H1 (cell line): ENCODE measurements around the gene CLDN15. TPM values are rescaled to one million over a fixed set of nuclear protein-coding genes. Genes with fewer than 3 reads are reported as not detected.

Experiments
- CTCF ChIA-PET: fragments of 300-600 bp; sonication (Branson Sonifier 250); formaldehyde crosslinking; loops from one replicate; lab custom pipeline; 2021; ENCODE audit not compliant: partially characterized antibody; lab: Charles Lee
- POLR2A ChIA-PET: fragments of 300-600 bp; sonication (Branson Sonifier 250); formaldehyde crosslinking; loops from one replicate; lab custom pipeline; 2021; ENCODE audit warnings: inconsistent platforms; ENCODE audit not compliant: partially characterized antibody; lab: Charles Lee
- DNase-seq, 2 experiments: peaks; one replicate each; pipeline versions ENCODE4 v3.0.0 to v3.0.0-alpha.2; 2010 to 2022; ENCODE audit warnings: low spot score in 2 of 2, low read depth in 1 of 2, mixed read lengths in 1 of 2
- FAIRE-seq: peaks from 2 replicates; lab custom pipeline; 2011; peaks lifted over from hg19 to GRCh38; lab: Jason Lieb, UNC
- H2AFZ ChIP-seq: 2 replicates; pipeline ENCODE4 v1.8.1; 2012; ENCODE audit warnings: low read length, inconsistent platforms
- H2AK5ac ChIP-seq: 2 replicates; pipeline ENCODE4 v1.6.1; 2013; ENCODE audit warnings: low read depth, low read length
- H2BK120ac ChIP-seq: replicated peaks from 2 replicates; pipeline ENCODE3; 2013; ENCODE audit warnings: low read depth, low read length, inconsistent platforms
- H2BK12ac ChIP-seq: 2 replicates; pipeline ENCODE4 v1.6.1; 2013; ENCODE audit warnings: low read depth, low read length
- H2BK15ac ChIP-seq: 2 replicates; pipeline ENCODE4 v1.6.1; 2013; ENCODE audit warnings: low read length
- H2BK20ac ChIP-seq: 2 replicates; pipeline ENCODE4 v1.6.1; 2013; ENCODE audit warnings: low read length
- H2BK5ac ChIP-seq: 2 replicates; pipeline ENCODE4 v1.6.1; 2013; ENCODE audit warnings: low read depth, low read length
- H3K14ac ChIP-seq: 2 replicates; pipeline ENCODE4 v1.6.1; 2013; ENCODE audit warnings: inconsistent platforms; ENCODE audit not compliant: insufficient read length
- H3K18ac ChIP-seq: 2 replicates; pipeline ENCODE4 v1.6.1; 2013; ENCODE audit warnings: low read length; ENCODE audit errors: extremely low read depth
- H3K23ac ChIP-seq: 2 replicates; pipeline ENCODE4 v1.6.1; 2013; ENCODE audit warnings: inconsistent platforms; ENCODE audit not compliant: insufficient read length
- H3K23me2 ChIP-seq: 2 replicates; pipeline ENCODE4 v1.6.1; 2013; ENCODE audit warnings: low read depth, low read length
- H3K27ac ChIP-seq: 2 replicates; pipeline ENCODE4 v1.6.1; 2011; ENCODE audit warnings: low read depth, low read length, inconsistent platforms
- H3K27me3 ChIP-seq, 4 experiments: replicated peaks in 1 of 4; 1 replicate in 1 of 4; 2 replicates in 3 of 4; pipeline versions ENCODE4 v1.6.1 to v1.8.1; 2011 to 2013; ENCODE audit warnings: low read length in 3 of 4, mild to moderate bottlenecking in 3 of 4, inconsistent platforms in 2 of 4, mixed read lengths in 2 of 4, moderate library complexity in 1 of 4; ENCODE audit not compliant: control insufficient read depth in 3 of 4, insufficient read depth in 3 of 4; ENCODE audit errors: extremely low read depth in 1 of 4
- H3K36me3 ChIP-seq, 4 experiments: 2 replicates each; pipeline versions ENCODE4 v1.6.1 to v1.8.1; 2011 to 2013; ENCODE audit warnings: mild to moderate bottlenecking in 4 of 4, low read length in 3 of 4, moderate library complexity in 2 of 4, control low read depth in 1 of 4, inconsistent platforms in 1 of 4; ENCODE audit not compliant: insufficient read depth in 4 of 4, control insufficient read depth in 2 of 4
- H3K4ac ChIP-seq: replicated peaks from 2 replicates; pipeline ENCODE3; 2013; ENCODE audit warnings: low read length, low read depth, mixed read lengths, inconsistent platforms; ENCODE audit not compliant: insufficient read length
- H3K4me1 ChIP-seq, 4 experiments: replicated peaks in 1 of 4; 1 replicate in 1 of 4; 2 replicates in 3 of 4; pipeline versions ENCODE4 v1.6.1 to v1.8.1; 2011 to 2013; ENCODE audit warnings: low read length in 3 of 4, inconsistent platforms in 2 of 4, mixed read lengths in 1 of 4; ENCODE audit not compliant: insufficient read depth in 4 of 4, control insufficient read depth in 3 of 4
- H3K4me2 ChIP-seq, 2 experiments: 2 replicates each; pipeline versions ENCODE4 v1.6.1 to v1.8.1; 2011 to 2013; ENCODE audit warnings: low read depth in 2 of 2, low read length in 2 of 2, control low read depth in 1 of 2, inconsistent platforms in 1 of 2, mild to moderate bottlenecking in 1 of 2; ENCODE audit not compliant: insufficient read depth in 1 of 2
- H3K4me3 ChIP-seq, 4 experiments: fragments of 200-600, 300-600 bp in 1 of 4; sonication (generic), shearing (Covaris generic), sonication (Bioruptor Twin) in 1 of 4; 2 replicates each; pipeline versions ENCODE4 v1.5.1 to v1.8.1; 2011 to 2016; ENCODE audit warnings: low read length in 4 of 4, low read depth in 3 of 4, control low read depth in 2 of 4, inconsistent platforms in 2 of 4, mild to moderate bottlenecking in 2 of 4, mixed read lengths in 1 of 4, moderate library complexity in 1 of 4; ENCODE audit not compliant: insufficient read depth in 2 of 4; ENCODE audit errors: extremely low read depth in 1 of 4
- H3K56ac ChIP-seq: replicated peaks from 2 replicates; pipeline ENCODE3; 2013; ENCODE audit warnings: low read depth, mild to moderate bottlenecking, mixed read lengths, low read length, inconsistent platforms; ENCODE audit not compliant: insufficient read length
- H3K79me1 ChIP-seq: 2 replicates; pipeline ENCODE4 v1.6.1; 2013; ENCODE audit warnings: low read depth, low read length, control low read depth
- H3K79me2 ChIP-seq, 2 experiments: 2 replicates each; pipeline versions ENCODE4 v1.6.1 to v1.8.1; 2012 to 2013; ENCODE audit warnings: low read length in 2 of 2, mild to moderate bottlenecking in 2 of 2, inconsistent platforms in 1 of 2; ENCODE audit not compliant: insufficient read depth in 2 of 2, control insufficient read depth in 1 of 2
- H3K9ac ChIP-seq, 4 experiments: replicated peaks in 1 of 4; 1 replicate in 1 of 4; 2 replicates in 3 of 4; pipeline versions ENCODE4 v1.6.1 to v1.8.1; 2011 to 2013; ENCODE audit warnings: low read depth in 3 of 4, low read length in 3 of 4, control low read depth in 2 of 4, mild to moderate bottlenecking in 2 of 4, moderate library complexity in 2 of 4, inconsistent platforms in 1 of 4; ENCODE audit errors: extremely low read depth in 1 of 4
- H3K9me3 ChIP-seq, 2 experiments: 2 replicates each; pipeline versions ENCODE4 v1.6.1 to v1.8.1; 2012 to 2013; ENCODE audit warnings: mild to moderate bottlenecking in 2 of 2, moderate library complexity in 2 of 2, control low read depth in 1 of 2, inconsistent platforms in 1 of 2, low read depth in 1 of 2, low read length in 1 of 2, mixed read lengths in 1 of 2; ENCODE audit not compliant: insufficient read depth in 2 of 2
- H4K20me1 ChIP-seq, 2 experiments: replicated peaks in 1 of 2; 2 replicates each; pipeline versions ENCODE3 to v1.8.1; 2011 to 2013; ENCODE audit warnings: inconsistent platforms in 2 of 2, low read length in 2 of 2, mild to moderate bottlenecking in 1 of 2; ENCODE audit not compliant: insufficient read depth in 2 of 2, control insufficient read depth in 1 of 2
- H4K5ac ChIP-seq: 2 replicates; pipeline ENCODE4 v1.6.1; 2013; ENCODE audit warnings: low read length, low read depth, mixed read lengths, inconsistent platforms; ENCODE audit not compliant: insufficient read length
- H4K8ac ChIP-seq: 2 replicates; pipeline ENCODE4 v1.8.0; 2013; ENCODE audit warnings: mild to moderate bottlenecking, moderate library complexity, low read length, inconsistent platforms; ENCODE audit not compliant: insufficient read depth; ENCODE audit errors: extremely low read depth
- H4K91ac ChIP-seq: replicated peaks from 2 replicates; pipeline ENCODE3; 2013; ENCODE audit warnings: low read length, mixed read lengths, inconsistent platforms; ENCODE audit not compliant: insufficient read length
- BCL11A ChIP-seq, 2 experiments: IDR thresholded peaks; one replicate each; pipeline ENCODE4 v1.6.1; 2011; ENCODE audit warnings: low read depth in 2 of 2, low read length in 2 of 2, mild to moderate bottlenecking in 2 of 2
- BRCA1 ChIP-seq: IDR thresholded peaks from 2 replicates; pipeline ENCODE4 v1.6.1; 2012; ENCODE audit warnings: low read depth, low read length, improper control_type of control experiment
- CBX5 ChIP-seq: fragments of 300-800, 300-1000 bp; sonication (generic); IDR thresholded peaks from 2 replicates; pipeline ENCODE4 v1.7.1; 2016; ENCODE audit warnings: antibody characterized with exemption, low read length, low read depth
- CEBPB ChIP-seq: IDR thresholded peaks from 2 replicates; pipeline ENCODE4 v1.6.1; 2012; ENCODE audit warnings: low read depth, low read length
- NRF1 ChIP-seq: IDR thresholded peaks from 2 replicates; pipeline ENCODE4 v1.6.1; 2011; ENCODE audit warnings: mild to moderate bottlenecking, low read depth, low read length, improper control_type of control experiment
- SAP30 ChIP-seq: fragments of 300-600 bp; sonication (generic); IDR thresholded peaks from 2 replicates; pipeline ENCODE4 v1.7.1; 2012; ENCODE audit warnings: low read length, moderate library complexity, mild to moderate bottlenecking, inconsistent platforms; ENCODE audit not compliant: insufficient read depth, insufficient replicate concordance
- WGBS, 2 experiments: shearing (Covaris generic) in 1 of 2; methylation state at CpG; one replicate each; pipeline versions ENCODE4 v1.1.6 to v1.1.7; 2013 to 2015; ENCODE audit warnings: low lambda C conversion rate in 2 of 2, mixed read lengths in 2 of 2, inconsistent platforms in 1 of 2, low coverage in 1 of 2, missing lambda C conversion rate in 1 of 2; ENCODE audit not compliant: insufficient replicate concordance in 2 of 2, insufficient coverage in 1 of 2, insufficient read length in 1 of 2; ENCODE audit errors: extremely low coverage in 1 of 2, missing lambda C conversion rate in 1 of 2; 5-methylcytosine and 5-hydroxymethylcytosine counted together
- polyA plus RNA-seq, 7 experiments: library from polyadenylated mRNA; depleted of rRNA in 3 of 7; stranded (reverse) in 5 of 7; unstranded in 2 of 7; fragments of >200 nt in 5 of 7; fragments of 200-250 nt in 2 of 7; gene quantifications; 1 replicate in 5 of 7; 2 replicates in 1 of 7; 4 replicates in 1 of 7; pipeline versions ENCODE4 v1.2.1 to v1.2.3, GENCODE V29; 2011 to 2013; ENCODE audit warnings: missing spikeins in 2 of 7, mixed read lengths in 2 of 7
- total RNA-seq: library from RNA; stranded (reverse); fragmentation: NEBNext Ultra II Directional; extraction: Animal tissue kit (Norgen Biotek cat#: 25700); gene quantifications from 2 replicates; pipeline ENCODE4 v1.2.1, GENCODE V29; 2021
- TF ChIP-seq, protein P1 (sequence below): IDR thresholded peaks from 2 replicates; pipeline ENCODE4 v1.6.1; 2012; ENCODE audit warnings: low read length, inconsistent platforms
- TF ChIP-seq, protein P2 (sequence below): IDR thresholded peaks from 2 replicates; pipeline ENCODE4 v1.6.1; 2012; ENCODE audit warnings: inconsistent platforms
- TF ChIP-seq, protein P3 (sequence below), 3 experiments: IDR thresholded peaks; 1 replicate in 2 of 3; 2 replicates in 1 of 3; pipeline versions ENCODE4 v1.5.1 to v1.6.1; 2011; ENCODE audit warnings: low read length in 3 of 3, mild to moderate bottlenecking in 3 of 3, inconsistent platforms in 2 of 3, low read depth in 1 of 3, moderate library complexity in 1 of 3; ENCODE audit not compliant: insufficient read depth in 1 of 3; ENCODE audit errors: control extremely low read depth in 1 of 3

The CLDN15 gene
- total and polyA plus RNA-seq, 2 of the 8 experiments (the other 6 are each of a cell fraction or from before 2014, with no cell fraction given): 5.5 to 7.6 TPM

GRCh38 chr7:101271021-101271420, 33.4 kb upstream of the CLDN15 start:
- CTCF ChIA-PET: interaction anchor here (0.6 to 1.4 kb wide), 3 partner anchors 12 to 212 kb away, joined by 4 to 5 read pairs (median 4); partner anchors contain the start of gene FIS1
- WGBS, 2 experiments: 97% methylated on average over 4 of the region's 5 CpGs; no CpG with 5 or more reads in 1 of the 2 experiments
- no peak for TF ChIP-seq NRF1
- TF ChIP-seq, protein P1, sequence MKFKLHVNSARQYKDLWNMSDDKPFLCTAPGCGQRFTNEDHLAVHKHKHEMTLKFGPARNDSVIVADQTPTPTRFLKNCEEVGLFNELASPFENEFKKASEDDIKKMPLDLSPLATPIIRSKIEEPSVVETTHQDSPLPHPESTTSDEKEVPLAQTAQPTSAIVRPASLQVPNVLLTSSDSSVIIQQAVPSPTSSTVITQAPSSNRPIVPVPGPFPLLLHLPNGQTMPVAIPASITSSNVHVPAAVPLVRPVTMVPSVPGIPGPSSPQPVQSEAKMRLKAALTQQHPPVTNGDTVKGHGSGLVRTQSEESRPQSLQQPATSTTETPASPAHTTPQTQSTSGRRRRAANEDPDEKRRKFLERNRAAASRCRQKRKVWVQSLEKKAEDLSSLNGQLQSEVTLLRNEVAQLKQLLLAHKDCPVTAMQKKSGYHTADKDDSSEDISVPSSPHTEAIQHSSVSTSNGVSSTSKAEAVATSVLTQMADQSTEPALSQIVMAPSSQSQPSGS: no peak
- TF ChIP-seq CBX5: no peak
- no peak for TF ChIP-seq SAP30
- TF ChIP-seq, protein P2, sequence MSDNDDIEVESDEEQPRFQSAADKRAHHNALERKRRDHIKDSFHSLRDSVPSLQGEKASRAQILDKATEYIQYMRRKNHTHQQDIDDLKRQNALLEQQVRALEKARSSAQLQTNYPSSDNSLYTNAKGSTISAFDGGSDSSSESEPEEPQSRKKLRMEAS: no peak
- no peak for TF ChIP-seq BCL11A (IDR thresholded peaks at IDR 0.05; ENCODE audit: low read depth in 2 of 2, low read length in 2 of 2)
- no peak for TF ChIP-seq CEBPB
- TF ChIP-seq, protein P3, sequence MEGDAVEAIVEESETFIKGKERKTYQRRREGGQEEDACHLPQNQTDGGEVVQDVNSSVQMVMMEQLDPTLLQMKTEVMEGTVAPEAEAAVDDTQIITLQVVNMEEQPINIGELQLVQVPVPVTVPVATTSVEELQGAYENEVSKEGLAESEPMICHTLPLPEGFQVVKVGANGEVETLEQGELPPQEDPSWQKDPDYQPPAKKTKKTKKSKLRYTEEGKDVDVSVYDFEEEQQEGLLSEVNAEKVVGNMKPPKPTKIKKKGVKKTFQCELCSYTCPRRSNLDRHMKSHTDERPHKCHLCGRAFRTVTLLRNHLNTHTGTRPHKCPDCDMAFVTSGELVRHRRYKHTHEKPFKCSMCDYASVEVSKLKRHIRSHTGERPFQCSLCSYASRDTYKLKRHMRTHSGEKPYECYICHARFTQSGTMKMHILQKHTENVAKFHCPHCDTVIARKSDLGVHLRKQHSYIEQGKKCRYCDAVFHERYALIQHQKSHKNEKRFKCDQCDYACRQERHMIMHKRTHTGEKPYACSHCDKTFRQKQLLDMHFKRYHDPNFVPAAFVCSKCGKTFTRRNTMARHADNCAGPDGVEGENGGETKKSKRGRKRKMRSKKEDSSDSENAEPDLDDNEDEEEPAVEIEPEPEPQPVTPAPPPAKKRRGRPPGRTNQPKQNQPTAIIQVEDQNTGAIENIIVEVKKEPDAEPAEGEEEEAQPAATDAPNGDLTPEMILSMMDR (IDR thresholded peaks at IDR 0.05; ENCODE audit: control extremely low read depth in 1 of 3, insufficient read depth in 1 of 3, low read depth in 1 of 3, low read length in 3 of 3): no peak
- TF ChIP-seq BRCA1: no peak

More at GRCh38 chr7:101271021-101271420, 33.4 kb upstream of the CLDN15 start:
- Histone ChIP-seq H4K5ac (no peak overlapping the region), H3K9ac (no peak overlapping the region), H3K56ac (no peak overlapping the region), H2BK20ac (no peak overlapping the region), H3K36me3 (peaks cover 0 to 5% (median 0%) of the 10 kb centered on the region in 4 experiments; a peak in 2 of 8 replicates), H3K23me2 (no peaks in the 10 kb centered on the region; the same call in 1 of the 2 replicates), H3K18ac (no peak overlapping the region), H2BK5ac (no peak overlapping the region), H3K4ac (no peak overlapping the region), H4K91ac (no peak overlapping the region), H2BK120ac (no peak overlapping the region), H3K27me3 (no peaks in the 10 kb centered on the region), H2BK12ac (no peak overlapping the region), H3K4me2 (no peak overlapping the region), H3K4me1 (peaks cover 0 to 10% (median 6%) of the 10 kb centered on the region in 4 experiments; a peak in 3 of 7 replicates), H2AFZ (no peak overlapping the region), H3K23ac (no peak overlapping the region), H3K14ac (no peak overlapping the region), H3K79me1 (no peaks in the 10 kb centered on the region), H3K9me3 (no peaks in the 10 kb centered on the region), H2AK5ac (no peak overlapping the region), H3K27ac (no peak overlapping the region), H4K8ac (no peak overlapping the region), H2BK15ac (no peak overlapping the region), H3K4me3 (no peak overlapping the region), H4K20me1 (peaks cover 0 to 2% of the 10 kb centered on the region in 2 experiments), H3K79me2 (no peaks in the 10 kb centered on the region)
- no peak for FAIRE-seq
- POLR2A ChIA-PET: interaction anchor here (0.7 to 1.5 kb wide), 3 partner anchors 11 to 17 kb away, joined by 3 to 4 read pairs (median 3); no protein-coding TSS in a partner anchor
- DNase-seq: no peak
